ENCODE results near the gene GGTLC1. TPM values are rescaled to one million over a fixed set of nuclear protein-coding genes. Genes with fewer than 3 reads are reported as not detected.

GGTLC1 gene
- total and polyA plus RNA-seq, 2 experiments from 2014 or later, result not detected

GRCh38 chr20:23954008-23954745 lies 34.4 kb downstream of the GGTLC1 start:
- H3K27ac ChIP-seq, result no peak overlapping the region
- TF ChIP-seq CTCF (IDR thresholded peaks at IDR 0.05; ENCODE audit: low read depth, low read length), result no peak
- H3K36me3 ChIP-seq, result no peaks in the 10 kb centered on the region
- no peaks in the 10 kb centered on the region for H3K27me3 ChIP-seq
- H3K4me1 ChIP-seq (ENCODE audit: low read depth), result no peaks in the 10 kb centered on the region
- H3K4me3 ChIP-seq, result no peak overlapping the region
- no peaks in the 10 kb centered on the region for H3K9me3 ChIP-seq (ENCODE audit: low read depth)
- no peak for DNase-seq (ENCODE audit: low read depth in 1 of 2, low spot score in 1 of 2)

- no peak overlapping the region for H3K27ac ChIP-seq
- H3K9me3 ChIP-seq (ENCODE audit: low read depth), result no peaks in the 10 kb centered on the region
- no peaks in the 10 kb centered on the region for H3K4me1 ChIP-seq (ENCODE audit: low read depth)
- no peak for DNase-seq (ENCODE audit: low read depth in 1 of 2, low spot score in 1 of 2)
- H3K4me3 ChIP-seq, result no peak overlapping the region
- no peaks in the 10 kb centered on the region for H3K36me3 ChIP-seq
- no peaks in the 10 kb centered on the region for H3K27me3 ChIP-seq
- TF ChIP-seq CTCF (IDR thresholded peaks at IDR 0.05; ENCODE audit: low read depth, low read length), result no peak
Measured at GRCh38 chr20:23946206-23946605, 42.4 kb downstream of the GGTLC1 start.

GRCh38 chr20:23943304-23943703 lies 45.3 kb downstream of the GGTLC1 start:
- Histone ChIP-seq H3K27me3 (no peaks in the 10 kb centered on the region), H3K9me3 (ENCODE audit: low read depth) (no peaks in the 10 kb centered on the region), H3K36me3 (no peaks in the 10 kb centered on the region), H3K4me1 (ENCODE audit: low read depth) (no peaks in the 10 kb centered on the region), H3K27ac (no peak overlapping the region), H3K4me3 (no peak overlapping the region)
- TF ChIP-seq CTCF (IDR thresholded peaks at IDR 0.05; ENCODE audit: low read depth, low read length), result no peak
- no peak for DNase-seq (ENCODE audit: low read depth in 1 of 2, low spot score in 1 of 2)

GRCh38 chr20:23939641-23940040 lies 48.9 kb downstream of the GGTLC1 start:
- no peak for DNase-seq (ENCODE audit: low read depth in 1 of 2, low spot score in 1 of 2)
- no peaks in the 10 kb centered on the region for H3K4me1 ChIP-seq (ENCODE audit: low read depth)
- no peaks in the 10 kb centered on the region for H3K36me3 ChIP-seq
- no peaks in the 10 kb centered on the region for H3K9me3 ChIP-seq (ENCODE audit: low read depth)
- no peak overlapping the region for H3K4me3 ChIP-seq
- no peak for TF ChIP-seq CTCF (IDR thresholded peaks at IDR 0.05; ENCODE audit: low read depth, low read length)
- no peak overlapping the region for H3K27ac ChIP-seq
- no peaks in the 10 kb centered on the region for H3K27me3 ChIP-seq

- Histone ChIP-seq H3K9me3 (ENCODE audit: low read depth) (no peaks in the 10 kb centered on the region), H3K4me3 (no peak overlapping the region), H3K4me1 (ENCODE audit: low read depth) (no peaks in the 10 kb centered on the region), H3K36me3 (no peaks in the 10 kb centered on the region), H3K27ac (no peak overlapping the region), H3K27me3 (no peaks in the 10 kb centered on the region)
- no peak for TF ChIP-seq CTCF (IDR thresholded peaks at IDR 0.05; ENCODE audit: low read depth, low read length)
- no peak for DNase-seq (ENCODE audit: low read depth in 1 of 2, low spot score in 1 of 2)
Measured at GRCh38 chr20:23939063-23939462, 49.5 kb downstream of the GGTLC1 start.
